ENCODE data around the gene S100Z.

Gene S100Z

GRCh38 chr5:76861612-76862011 lies 11.8 kb downstream of the S100Z start:
- Histone ChIP-seq H3K9ac (ENCODE audit: low read length) (no peak overlapping the region), H3K4me1 (ENCODE audit: control insufficient read depth, insufficient read depth, low read length) (no peaks in the 10 kb centered on the region), H3K36me3 (ENCODE audit: control insufficient read depth, insufficient read depth, low read length) (no peaks in the 10 kb centered on the region), H3K27me3 (ENCODE audit: control insufficient read depth, insufficient read depth, low read length) (no peaks in the 10 kb centered on the region), H3K4me3 (ENCODE audit: low read length) (no peak overlapping the region), H3K27ac (ENCODE audit: low read depth, low read length) (no peak overlapping the region)

- H3K36me3 ChIP-seq (ENCODE audit: control insufficient read depth, insufficient read depth, low read length) = no peaks in the 10 kb centered on the region
Observed at GRCh38 chr5:76863001-76863400, 13.2 kb downstream of the S100Z start.

GRCh38 chr5:76866503-76866902 lies 16.7 kb downstream of the S100Z start:
- no peak overlapping the region for H3K4me3 ChIP-seq (ENCODE audit: low read length)
- no peaks in the 10 kb centered on the region for H3K4me1 ChIP-seq (ENCODE audit: control insufficient read depth, insufficient read depth, low read length)
- no peak overlapping the region for H3K27ac ChIP-seq (ENCODE audit: low read depth, low read length)
- H3K36me3 ChIP-seq (ENCODE audit: control insufficient read depth, insufficient read depth, low read length) = no peaks in the 10 kb centered on the region
- no peak overlapping the region for H3K9ac ChIP-seq (ENCODE audit: low read length)
- no peaks in the 10 kb centered on the region for H3K27me3 ChIP-seq (ENCODE audit: control insufficient read depth, insufficient read depth, low read length)

More at GRCh38 chr5:76863001-76863400, 13.2 kb downstream of the S100Z start:
- H3K4me1 ChIP-seq (ENCODE audit: control insufficient read depth, insufficient read depth, low read length) = no peaks in the 10 kb centered on the region
- no peak overlapping the region for H3K9ac ChIP-seq (ENCODE audit: low read length)
- H3K27ac ChIP-seq (ENCODE audit: low read depth, low read length) = no peak overlapping the region
- no peaks in the 10 kb centered on the region for H3K27me3 ChIP-seq (ENCODE audit: control insufficient read depth, insufficient read depth, low read length)
- no peak overlapping the region for H3K4me3 ChIP-seq (ENCODE audit: low read length)

- no peak overlapping the region for H3K27ac ChIP-seq (ENCODE audit: low read depth, low read length)
- no peaks in the 10 kb centered on the region for H3K27me3 ChIP-seq (ENCODE audit: control insufficient read depth, insufficient read depth, low read length)
- H3K36me3 ChIP-seq (ENCODE audit: control insufficient read depth, insufficient read depth, low read length) = no peaks in the 10 kb centered on the region
- H3K4me1 ChIP-seq (ENCODE audit: control insufficient read depth, insufficient read depth, low read length) = no peaks in the 10 kb centered on the region
- no peak overlapping the region for H3K4me3 ChIP-seq (ENCODE audit: low read length)
- no peak overlapping the region for H3K9ac ChIP-seq (ENCODE audit: low read length)
Observed at GRCh38 chr5:76867038-76867437, 17.2 kb downstream of the S100Z start.

GRCh38 chr5:76867827-76868693 lies 18.2 kb downstream of the S100Z start:
- H3K27me3 ChIP-seq (ENCODE audit: control insufficient read depth, insufficient read depth, low read length) = no peaks in the 10 kb centered on the region
- H3K27ac ChIP-seq (ENCODE audit: low read depth, low read length) = no peak overlapping the region
- no peak overlapping the region for H3K4me3 ChIP-seq (ENCODE audit: low read length)
- no peak overlapping the region for H3K9ac ChIP-seq (ENCODE audit: low read length)
- no peaks in the 10 kb centered on the region for H3K36me3 ChIP-seq (ENCODE audit: control insufficient read depth, insufficient read depth, low read length)
- no peaks in the 10 kb centered on the region for H3K4me1 ChIP-seq (ENCODE audit: control insufficient read depth, insufficient read depth, low read length)

- Histone ChIP-seq H3K27ac (ENCODE audit: low read depth, low read length) (no peak overlapping the region), H3K27me3 (ENCODE audit: control insufficient read depth, insufficient read depth, low read length) (no peaks in the 10 kb centered on the region), H3K4me3 (ENCODE audit: low read length) (no peak overlapping the region), H3K36me3 (ENCODE audit: control insufficient read depth, insufficient read depth, low read length) (no peaks in the 10 kb centered on the region), H3K4me1 (ENCODE audit: control insufficient read depth, insufficient read depth, low read length) (no peaks in the 10 kb centered on the region), H3K9ac (ENCODE audit: low read length) (no peak overlapping the region)
Observed at GRCh38 chr5:76870046-76870445, 20.2 kb downstream of the S100Z start.

GRCh38 chr5:76874088-76874581 lies 24.3 kb downstream of the S100Z start:
- Histone ChIP-seq H3K9ac (ENCODE audit: low read length) (no peak overlapping the region), H3K4me3 (ENCODE audit: low read length) (no peak overlapping the region), H3K27me3 (ENCODE audit: control insufficient read depth, insufficient read depth, low read length) (no peaks in the 10 kb centered on the region), H3K4me1 (ENCODE audit: control insufficient read depth, insufficient read depth, low read length) (no peaks in the 10 kb centered on the region), H3K36me3 (ENCODE audit: control insufficient read depth, insufficient read depth, low read length) (no peaks in the 10 kb centered on the region), H3K27ac (ENCODE audit: low read depth, low read length) (no peak overlapping the region)

GRCh38 chr5:76888733-76889300 lies 39.0 kb downstream of the S100Z start:
- Histone ChIP-seq H3K4me1 (ENCODE audit: control insufficient read depth, insufficient read depth, low read length) (no peaks in the 10 kb centered on the region), H3K9ac (ENCODE audit: low read length) (no peak overlapping the region), H3K36me3 (ENCODE audit: control insufficient read depth, insufficient read depth, low read length) (no peaks in the 10 kb centered on the region), H3K27ac (ENCODE audit: low read depth, low read length) (no peak overlapping the region), H3K27me3 (ENCODE audit: control insufficient read depth, insufficient read depth, low read length) (no peaks in the 10 kb centered on the region), H3K4me3 (ENCODE audit: low read length) (no peak overlapping the region)

- Histone ChIP-seq H3K9ac (ENCODE audit: low read length) (no peak overlapping the region), H3K27ac (ENCODE audit: low read depth, low read length) (no peak overlapping the region), H3K4me1 (ENCODE audit: control insufficient read depth, insufficient read depth, low read length) (no peaks in the 10 kb centered on the region), H3K36me3 (ENCODE audit: control insufficient read depth, insufficient read depth, low read length) (no peaks in the 10 kb centered on the region), H3K4me3 (ENCODE audit: low read length) (no peak overlapping the region), H3K27me3 (ENCODE audit: control insufficient read depth, insufficient read depth, low read length) (no peaks in the 10 kb centered on the region)
Observed at GRCh38 chr5:76893294-76893693, 43.5 kb downstream of the S100Z start.

- Histone ChIP-seq H3K27ac (ENCODE audit: low read depth, low read length) (no peak overlapping the region), H3K9ac (ENCODE audit: low read length) (no peak overlapping the region), H3K36me3 (ENCODE audit: control insufficient read depth, insufficient read depth, low read length) (no peaks in the 10 kb centered on the region), H3K4me3 (ENCODE audit: low read length) (no peak overlapping the region), H3K27me3 (ENCODE audit: control insufficient read depth, insufficient read depth, low read length) (no peaks in the 10 kb centered on the region), H3K4me1 (ENCODE audit: control insufficient read depth, insufficient read depth, low read length) (no peaks in the 10 kb centered on the region)
Observed at GRCh38 chr5:76896196-76896595, 46.4 kb downstream of the S100Z start.

GRCh38 chr5:76901522-76901921 lies 51.7 kb downstream of the S100Z start:
- no peaks in the 10 kb centered on the region for H3K36me3 ChIP-seq (ENCODE audit: control insufficient read depth, insufficient read depth, low read length)
- H3K4me3 ChIP-seq (ENCODE audit: low read length) = no peak overlapping the region
- H3K9ac ChIP-seq (ENCODE audit: low read length) = no peak overlapping the region
- H3K27me3 ChIP-seq (ENCODE audit: control insufficient read depth, insufficient read depth, low read length) = no peaks in the 10 kb centered on the region
- H3K27ac ChIP-seq (ENCODE audit: low read depth, low read length) = no peak overlapping the region
- H3K4me1 ChIP-seq (ENCODE audit: control insufficient read depth, insufficient read depth, low read length) = no peaks in the 10 kb centered on the region

- Histone ChIP-seq H3K9ac (ENCODE audit: low read length) (no peak overlapping the region), H3K27ac (ENCODE audit: low read depth, low read length) (no peak overlapping the region), H3K27me3 (ENCODE audit: control insufficient read depth, insufficient read depth, low read length) (no peaks in the 10 kb centered on the region), H3K4me3 (ENCODE audit: low read length) (no peak overlapping the region), H3K4me1 (ENCODE audit: control insufficient read depth, insufficient read depth, low read length) (no peaks in the 10 kb centered on the region), H3K36me3 (ENCODE audit: control insufficient read depth, insufficient read depth, low read length) (no peaks in the 10 kb centered on the region)
Observed at GRCh38 chr5:76908166-76908565, 58.4 kb downstream of the S100Z start.
